HepG2 (cell line): ENCODE data around the gene ATP13A3. TPM values are rescaled to one million over a fixed set of nuclear protein-coding genes. Genes with fewer than 3 reads are reported as not detected.

Source experiments
- ATAC-seq: fragments of 200-7000 bp; cut with Tn5 transposase; 3 replicates; pipeline ENCODE4 v1.9.1; 2020; ENCODE audit warnings: mild to moderate bottlenecking, moderate library complexity
- BruUV-seq: library from RNA; stranded (reverse); fragments of 400-500 nt; replicated peaks from 2 replicates; lab custom pipeline; 2021; lab: Mats Ljungman, UMichigan
- CTCF ChIA-PET: fragments of 300-600 bp; formaldehyde crosslinking; extraction: SDS; loops from one replicate; lab custom pipeline; 2021; ENCODE audit warnings: low total read pairs, inconsistent platforms, low intra/inter-chr PET ratio; lab: Yijun Ruan, JAX
- POLR2A ChIA-PET: fragments of 350-600 bp; sonication (Branson Sonifier 250); formaldehyde crosslinking; loops from one replicate; lab custom pipeline; 2020; ENCODE audit warnings: antibody characterized with exemption, inconsistent platforms; lab: Yijun Ruan, JAX
- DNase-seq: peaks from one replicate; pipeline ENCODE4 v3.0.0-alpha.2; 2015; ENCODE audit warnings: low spot score
- FAIRE-seq: peaks from 3 replicates; lab custom pipeline; 2011; peaks lifted over from hg19 to GRCh38; lab: Jason Lieb, UNC
- H2AFZ ChIP-seq: one replicate; pipeline ENCODE4 v1.6.1; 2011; ENCODE audit warnings: low read length, inconsistent platforms
- H3K27ac ChIP-seq: fragments of 300-600 bp; 3 replicates; pipeline ENCODE4 v1.8.0; 2011; ENCODE audit warnings: mixed run types, mild to moderate bottlenecking, mixed read lengths, low read length, inconsistent platforms; ENCODE audit not compliant: insufficient read depth; ENCODE audit errors: extremely low read length
- H3K27me3 ChIP-seq, 2 experiments: fragments of 200-600 bp in 1 of 2; 2 replicates in 1 of 2; 3 replicates in 1 of 2; pipeline versions ENCODE4 v1.6.0 to v1.8.0; 2011; ENCODE audit warnings: low read length in 2 of 2, mild to moderate bottlenecking in 2 of 2, moderate library complexity in 2 of 2, inconsistent platforms in 1 of 2; ENCODE audit not compliant: insufficient read depth in 2 of 2, control insufficient read depth in 1 of 2
- H3K36me3 ChIP-seq, 2 experiments: fragments of 200-600 bp in 1 of 2; replicated peaks in 1 of 2; 2 replicates in 1 of 2; 3 replicates in 1 of 2; pipeline versions ENCODE4 v1.5.1 to v1.8.0; 2011; ENCODE audit warnings: low read length in 2 of 2, inconsistent platforms in 1 of 2; ENCODE audit not compliant: insufficient read depth in 2 of 2, control insufficient read depth in 1 of 2
- H3K4me1 ChIP-seq: 2 replicates; pipeline ENCODE4 v1.5.1; 2012; ENCODE audit warnings: low read length, inconsistent platforms; ENCODE audit not compliant: insufficient read depth
- H3K4me2 ChIP-seq: 2 replicates; pipeline ENCODE4 v1.6.0; 2011; ENCODE audit warnings: low read depth, low read length, inconsistent platforms
- H3K4me3 ChIP-seq, 3 experiments: fragments of 200-600 bp in 1 of 3; sonication (generic), shearing (Covaris generic) in 1 of 3; replicated peaks in 1 of 3; 2 replicates each; pipeline ENCODE4 v1.5.1; 2011 to 2016; ENCODE audit warnings: low read length in 3 of 3, inconsistent platforms in 2 of 3, low read depth in 2 of 3, mild to moderate bottlenecking in 2 of 3, control low read depth in 1 of 3, mixed read lengths in 1 of 3; ENCODE audit not compliant: insufficient read depth in 1 of 3
- H3K79me2 ChIP-seq: one replicate; pipeline ENCODE4 v1.6.1; 2011; ENCODE audit warnings: low read length, inconsistent platforms; ENCODE audit not compliant: insufficient read depth
- H3K9ac ChIP-seq: 2 replicates; pipeline ENCODE4 v1.6.0; 2011; ENCODE audit warnings: mild to moderate bottlenecking, low read depth, low read length, inconsistent platforms; ENCODE audit not compliant: insufficient read depth
- H3K9me3 ChIP-seq: 2 replicates; pipeline ENCODE4 v1.5.1; 2012; ENCODE audit warnings: mild to moderate bottlenecking, low read length
- H4K20me1 ChIP-seq: 2 replicates; pipeline ENCODE4 v1.6.0; 2011; ENCODE audit warnings: inconsistent platforms, mild to moderate bottlenecking, low read length, moderate library complexity; ENCODE audit not compliant: insufficient read depth
- AGO2 ChIP-seq: fragments of 200-400 bp; formaldehyde crosslinking; optimal IDR thresholded peaks from 2 replicates; pipeline ENCODE3; 2017; ENCODE audit warnings: mild to moderate bottlenecking, low read depth, low read length, moderate library complexity
- FOXO1 ChIP-seq: sonication (generic); formaldehyde crosslinking; IDR thresholded peaks from 2 replicates; pipeline ENCODE4 v1.4.0; 2020; ENCODE audit warnings: missing genetic modification reagents
- KDM2A ChIP-seq: sonication (generic); formaldehyde crosslinking; IDR thresholded peaks from 2 replicates; pipeline ENCODE4 v1.4.0; 2020; ENCODE audit warnings: low read depth, missing genetic modification reagents, borderline replicate concordance
- PATZ1 ChIP-seq: sonication (generic); formaldehyde crosslinking; IDR thresholded peaks from 2 replicates; pipeline ENCODE4 v1.4.0; 2020; ENCODE audit warnings: missing genetic modification reagents
- PHF8 ChIP-seq: sonication (generic); formaldehyde crosslinking; IDR thresholded peaks from 2 replicates; pipeline ENCODE4 v1.5.0; 2020; ENCODE audit warnings: missing genetic modification reagents
- POLR2A ChIP-seq, 2 experiments: IDR thresholded peaks; 2 replicates each; pipeline ENCODE4 v1.6.1; 2011; ENCODE audit warnings: low read depth in 2 of 2, low read length in 2 of 2, mild to moderate bottlenecking in 1 of 2, moderate library complexity in 1 of 2; ENCODE audit not compliant: insufficient read depth in 1 of 2
- RAD21 ChIP-seq: fragments of 450-650 bp; formaldehyde crosslinking; IDR thresholded peaks from 2 replicates; pipeline ENCODE4 v1.5.0; 2020; ENCODE audit warnings: mild to moderate bottlenecking
- RXRA ChIP-seq: sonication (generic); formaldehyde crosslinking; IDR thresholded peaks from 2 replicates; pipeline ENCODE4 v1.5.1; 2020; ENCODE audit warnings: missing genetic modification reagents
- SAP130 ChIP-seq: IDR thresholded peaks from 2 replicates; pipeline ENCODE4 v1.6.1; 2016; ENCODE audit warnings: low read depth
- ZFX ChIP-seq: sonication (generic); formaldehyde crosslinking; IDR thresholded peaks from 2 replicates; pipeline ENCODE4 v1.4.0; 2020; ENCODE audit warnings: mild to moderate bottlenecking, low read depth, missing genetic modification reagents, moderate library complexity
- ZNF7 ChIP-seq: IDR thresholded peaks from 2 replicates; pipeline ENCODE4 v1.6.1; 2016; ENCODE audit warnings: missing biosample characterization, missing genetic modification reagents
- ZNF746 ChIP-seq: sonication (generic); formaldehyde crosslinking; IDR thresholded peaks from 2 replicates; pipeline ENCODE4 v1.8.0; 2022; ENCODE audit warnings: mild to moderate bottlenecking, missing genetic modification reagents
- WGBS: methylation state at CpG from one replicate; pipeline ENCODE4 v1.1.6; 2017; ENCODE audit warnings: low lambda C conversion rate; 5-methylcytosine and 5-hydroxymethylcytosine counted together
- in situ Hi-C: cut with HindIII; loops from 2 replicates; pipeline ENCODE4 v1.10.0; 2017; ENCODE audit warnings: low pct_unique_long_range_greater_than_20kb; ENCODE audit not compliant: extremely low pct_ligation_motif_present
- intact Hi-C: fragments of 100-400 bp; cut with micrococcal nuclease; formaldehyde crosslinking; loops from one replicate; pipeline ENCODE4 v1.10.0; 2022; ENCODE audit not compliant: unreplicated experiment
- polyA plus RNA-seq, 8 experiments: library from polyadenylated mRNA; depleted of rRNA in 3 of 8; stranded (reverse) in 7 of 8; unstranded in 1 of 8; fragments of >200 nt; fragmentation: Illumina TruSeq in 4 of 8; extraction: Trizol in 4 of 8; gene quantifications; 2 replicates each; pipeline versions ENCODE4 v1.2.1 to v1.2.3, GENCODE V29; 2011 to 2016; ENCODE audit warnings: low read depth in 4 of 8, missing spikeins in 1 of 8, mixed read lengths in 1 of 8; ENCODE audit not compliant: insufficient read depth in 1 of 8
- total RNA-seq, 5 experiments: library from RNA; depleted of rRNA; stranded (reverse); fragments of >200 nt; fragmentation: Illumina TruSeq; extraction: Trizol; gene quantifications; 2 replicates each; pipeline ENCODE4 v1.2.3, GENCODE V29; 2016; ENCODE audit warnings: low read depth in 1 of 5
- TF ChIP-seq, protein P1 (sequence below): sonication (generic); formaldehyde crosslinking; IDR thresholded peaks from 2 replicates; pipeline ENCODE4 v1.4.0; 2020; ENCODE audit warnings: missing genetic modification reagents
- TF ChIP-seq, protein P2 (sequence below): sonication (generic); formaldehyde crosslinking; IDR thresholded peaks from 2 replicates; pipeline ENCODE4 v1.5.1; 2020; ENCODE audit warnings: mild to moderate bottlenecking, missing genetic modification reagents, moderate library complexity

ATP13A3 gene
- total and polyA plus RNA-seq, 2 of the 13 experiments (the other 11 are each of a cell fraction or from before 2014, with no cell fraction given), result 44.9 to 80.8 TPM

- TF ChIP-seq ZNF746 (CRISPR knock-in tag), result no peak
These were observed 670 bp upstream of the ATP13A3 start (continued) for GRCh38 chr3:194487289-194488054.

DNA sequence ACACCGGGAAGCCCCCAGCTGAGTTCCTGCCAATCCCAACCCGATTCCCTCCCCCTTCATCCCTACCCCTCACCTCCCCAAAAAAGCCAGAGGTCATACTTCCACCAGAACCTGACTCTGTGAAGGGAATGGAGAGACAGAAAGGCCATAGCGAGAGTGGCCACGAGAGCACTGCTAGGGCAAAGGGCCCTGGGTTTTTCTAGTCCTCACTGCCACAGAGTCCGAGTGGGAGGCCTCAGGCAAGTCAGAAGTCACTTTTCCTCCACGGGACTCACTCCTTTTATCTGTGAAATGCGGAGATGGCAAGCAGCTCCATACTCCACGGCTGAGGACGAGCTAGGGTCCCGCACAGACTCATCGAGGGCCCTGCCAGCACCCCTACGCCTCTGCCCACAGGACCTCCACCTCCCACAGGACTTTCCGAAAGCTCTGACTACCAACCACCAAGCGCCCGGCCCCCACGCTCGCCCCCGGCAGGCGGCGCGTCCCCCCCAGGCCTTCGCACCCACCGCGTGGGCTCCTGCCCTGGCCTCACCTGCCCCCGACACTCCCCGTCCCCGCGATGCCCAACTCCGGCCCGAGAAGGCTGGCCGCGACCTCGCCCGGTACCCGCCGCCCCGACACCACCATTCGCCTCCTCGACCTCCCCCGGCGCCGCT, 792 bp downstream of the ATP13A3 start:
- H3K4me2 ChIP-seq, result peak overlapping the region; percentile 77
- peak overlapping the region; percentile 73 for H3K27ac ChIP-seq
- ATAC-seq, result peak; percentile 36
- WGBS, result 2% methylated on average over 28 of the region's 42 CpGs
- no peak for DNase-seq
- peaks cover 52% of the 10 kb centered on the region for H3K79me2 ChIP-seq
- FAIRE-seq, result no peak
- in situ Hi-C loops (no loop called here), intact Hi-C loops (loop anchor here (5.0 kb wide), 2 partner anchors 36 to 86 kb away; no protein-coding TSS in a partner anchor)
- no peaks in the 10 kb centered on the region; a peak in 3 of 5 replicates for H3K27me3 ChIP-seq
- H3K4me1 ChIP-seq, result peaks cover 80% of the 10 kb centered on the region
- H3K9ac ChIP-seq, result peak overlapping the region; percentile 95
- peaks cover 14% of the 10 kb centered on the region for H4K20me1 ChIP-seq
- no peak overlapping the region for H2AFZ ChIP-seq
- peak overlapping the region; percentile 72 to 95 (median 78) for H3K4me3 ChIP-seq
- H3K9me3 ChIP-seq, result no peaks in the 10 kb centered on the region
- POLR2A ChIA-PET, result interaction anchor here (0.9 to 2.1 kb wide), 7 partner anchors 9 to 98 kb away, joined by 4 to 8 read pairs (median 4); no protein-coding TSS in a partner anchor
- H3K36me3 ChIP-seq, result no peaks in the 10 kb centered on the region; a peak in 2 of 5 replicates
- CTCF ChIA-PET, result interaction anchor here (0.6 kb wide), 1 partner anchor 108 kb away, joined by 3 read pairs; no protein-coding TSS in a partner anchor
- BruUV-seq, result no TSS peak
- TF ChIP-seq RXRA (CRISPR knock-in tag) (peak; percentile 34; the same call in 1 of the 2 replicates), SAP130 (CRISPR knock-in tag) (peak; percentile 53), ZNF7 (no peak), RAD21 (peak; percentile 8; the same call in 1 of the 2 replicates), FOXO1 (CRISPR knock-in tag) (0 out of 2 replicates have a peak, but pooled peaks have one; percentile 26), AGO2 (peak; percentile 51), POLR2A (IDR thresholded peaks at IDR 0.05; ENCODE audit: insufficient read depth in 1 of 2, low read depth in 2 of 2, low read length in 2 of 2) (peak in 1 of 2 experiments; percentile 38; a peak in 1 of 4 replicates), ZFX (peak; percentile 14; the same call in 1 of the 2 replicates), KDM2A (CRISPR knock-in tag) (0 out of 2 replicates have a peak, but pooled peaks have one; percentile 17), PHF8 (CRISPR knock-in tag) (peak; percentile 14; the same call in 1 of the 2 replicates), PATZ1 (CRISPR knock-in tag) (peak; percentile 46; the same call in 1 of the 2 replicates)
- TF ChIP-seq, protein P1, sequence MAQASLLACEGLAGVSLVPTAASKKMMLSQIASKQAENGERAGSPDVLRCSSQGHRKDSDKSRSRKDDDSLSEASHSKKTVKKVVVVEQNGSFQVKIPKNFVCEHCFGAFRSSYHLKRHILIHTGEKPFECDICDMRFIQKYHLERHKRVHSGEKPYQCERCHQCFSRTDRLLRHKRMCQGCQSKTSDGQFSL (CRISPR knock-in tag), result peak; percentile 79; the same call in 1 of the 2 replicates
- TF ChIP-seq, protein P2, sequence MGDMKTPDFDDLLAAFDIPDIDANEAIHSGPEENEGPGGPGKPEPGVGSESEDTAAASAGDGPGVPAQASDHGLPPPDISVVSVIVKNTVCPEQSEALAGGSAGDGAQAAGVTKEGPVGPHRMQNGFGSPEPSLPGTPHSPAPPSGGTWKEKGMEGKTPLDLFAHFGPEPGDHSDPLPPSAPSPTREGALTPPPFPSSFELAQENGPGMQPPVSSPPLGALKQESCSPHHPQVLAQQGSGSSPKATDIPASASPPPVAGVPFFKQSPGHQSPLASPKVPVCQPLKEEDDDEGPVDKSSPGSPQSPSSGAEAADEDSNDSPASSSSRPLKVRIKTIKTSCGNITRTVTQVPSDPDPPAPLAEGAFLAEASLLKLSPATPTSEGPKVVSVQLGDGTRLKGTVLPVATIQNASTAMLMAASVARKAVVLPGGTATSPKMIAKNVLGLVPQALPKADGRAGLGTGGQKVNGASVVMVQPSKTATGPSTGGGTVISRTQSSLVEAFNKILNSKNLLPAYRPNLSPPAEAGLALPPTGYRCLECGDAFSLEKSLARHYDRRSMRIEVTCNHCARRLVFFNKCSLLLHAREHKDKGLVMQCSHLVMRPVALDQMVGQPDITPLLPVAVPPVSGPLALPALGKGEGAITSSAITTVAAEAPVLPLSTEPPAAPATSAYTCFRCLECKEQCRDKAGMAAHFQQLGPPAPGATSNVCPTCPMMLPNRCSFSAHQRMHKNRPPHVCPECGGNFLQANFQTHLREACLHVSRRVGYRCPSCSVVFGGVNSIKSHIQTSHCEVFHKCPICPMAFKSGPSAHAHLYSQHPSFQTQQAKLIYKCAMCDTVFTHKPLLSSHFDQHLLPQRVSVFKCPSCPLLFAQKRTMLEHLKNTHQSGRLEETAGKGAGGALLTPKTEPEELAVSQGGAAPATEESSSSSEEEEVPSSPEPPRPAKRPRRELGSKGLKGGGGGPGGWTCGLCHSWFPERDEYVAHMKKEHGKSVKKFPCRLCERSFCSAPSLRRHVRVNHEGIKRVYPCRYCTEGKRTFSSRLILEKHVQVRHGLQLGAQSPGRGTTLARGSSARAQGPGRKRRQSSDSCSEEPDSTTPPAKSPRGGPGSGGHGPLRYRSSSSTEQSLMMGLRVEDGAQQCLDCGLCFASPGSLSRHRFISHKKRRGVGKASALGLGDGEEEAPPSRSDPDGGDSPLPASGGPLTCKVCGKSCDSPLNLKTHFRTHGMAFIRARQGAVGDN, result peak; percentile 59; the same call in 1 of the 2 replicates
